IMR-90 (cell line): ENCODE data around the gene KAZN.

Source experiments
- CEBPB ChIP-seq: IDR thresholded peaks from 2 replicates; pipeline ENCODE4 v1.6.1; 2012; ENCODE audit warnings: low read depth, low read length, improper control_type of control experiment
- MXI1 ChIP-seq: IDR thresholded peaks from 2 replicates; pipeline ENCODE4 v1.6.1; 2012; ENCODE audit warnings: low read depth, mild to moderate bottlenecking, low read length, moderate library complexity, borderline replicate concordance
- POLR2A ChIP-seq: IDR thresholded peaks from 2 replicates; pipeline ENCODE4 v1.6.1; 2012; ENCODE audit warnings: mild to moderate bottlenecking, low read depth, low read length
- TF ChIP-seq, protein P1 (sequence below): conservative IDR thresholded peaks from 2 replicates; pipeline ENCODE4 v1.5.1; 2012; ENCODE audit warnings: mild to moderate bottlenecking, low read depth, low read length, improper control_type of control experiment

DNA sequence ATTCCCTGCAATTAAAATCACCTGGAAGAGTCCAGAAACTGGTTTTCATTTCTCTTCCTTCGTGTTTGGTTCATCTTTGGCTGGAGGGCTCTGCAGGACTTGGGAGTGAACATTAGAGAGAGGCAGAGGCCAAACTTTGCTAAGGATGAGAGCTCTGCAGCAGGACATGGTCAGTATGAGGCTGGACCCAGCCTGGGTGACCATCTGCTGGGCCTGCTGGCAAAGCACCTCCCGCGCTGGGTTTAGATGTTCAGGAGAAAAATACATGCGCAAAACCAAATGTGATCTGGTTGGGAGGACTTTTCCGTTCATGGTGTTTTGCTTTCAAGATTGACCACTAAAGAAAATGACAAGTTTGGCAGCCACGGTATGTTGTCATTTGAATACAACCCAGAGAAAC, 15.9 kb downstream of the KAZN start:
- TF ChIP-seq, protein P1, sequence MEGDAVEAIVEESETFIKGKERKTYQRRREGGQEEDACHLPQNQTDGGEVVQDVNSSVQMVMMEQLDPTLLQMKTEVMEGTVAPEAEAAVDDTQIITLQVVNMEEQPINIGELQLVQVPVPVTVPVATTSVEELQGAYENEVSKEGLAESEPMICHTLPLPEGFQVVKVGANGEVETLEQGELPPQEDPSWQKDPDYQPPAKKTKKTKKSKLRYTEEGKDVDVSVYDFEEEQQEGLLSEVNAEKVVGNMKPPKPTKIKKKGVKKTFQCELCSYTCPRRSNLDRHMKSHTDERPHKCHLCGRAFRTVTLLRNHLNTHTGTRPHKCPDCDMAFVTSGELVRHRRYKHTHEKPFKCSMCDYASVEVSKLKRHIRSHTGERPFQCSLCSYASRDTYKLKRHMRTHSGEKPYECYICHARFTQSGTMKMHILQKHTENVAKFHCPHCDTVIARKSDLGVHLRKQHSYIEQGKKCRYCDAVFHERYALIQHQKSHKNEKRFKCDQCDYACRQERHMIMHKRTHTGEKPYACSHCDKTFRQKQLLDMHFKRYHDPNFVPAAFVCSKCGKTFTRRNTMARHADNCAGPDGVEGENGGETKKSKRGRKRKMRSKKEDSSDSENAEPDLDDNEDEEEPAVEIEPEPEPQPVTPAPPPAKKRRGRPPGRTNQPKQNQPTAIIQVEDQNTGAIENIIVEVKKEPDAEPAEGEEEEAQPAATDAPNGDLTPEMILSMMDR, result no peak
- TF ChIP-seq POLR2A, result no peak
- no peak for TF ChIP-seq MXI1
- TF ChIP-seq CEBPB, result no peak
